ENCODE data around the gene AP1G2. TPM values are rescaled to one million over a fixed set of nuclear protein-coding genes. Genes with fewer than 3 reads are reported as not detected.
A peak's percentile ranks its signal among the peaks of the same experiment; 100 is the strongest.

AP1G2 gene
- total RNA-seq, 1 experiment from 2014 or later: 26.0 TPM

DNA sequence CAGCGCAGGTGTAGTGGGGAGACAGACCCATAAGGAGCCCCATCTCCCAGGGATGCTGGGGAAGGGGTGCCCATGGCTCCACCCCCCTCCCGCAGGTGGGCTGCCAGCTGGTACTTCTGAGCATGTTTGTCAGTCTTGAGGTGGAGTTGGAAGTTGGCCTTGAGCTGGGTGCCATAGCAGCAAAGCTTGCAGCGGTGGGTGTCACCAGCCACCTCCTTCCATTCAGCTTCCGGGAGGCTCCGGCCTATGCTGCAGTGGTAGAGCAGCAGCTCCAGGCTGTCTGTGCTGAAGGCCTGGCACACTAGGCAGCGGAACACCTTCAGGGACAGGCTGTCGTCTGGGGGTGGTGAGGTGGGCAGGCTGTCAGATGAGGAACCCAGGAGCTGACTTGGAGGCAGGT lies 34.9 kb downstream of the AP1G2 start:
- no peaks in the 10 kb centered on the region for H3K36me3 ChIP-seq (ENCODE audit: insufficient read depth, low read length, poor library complexity, severe bottlenecking)
- ChIA-PET CTCF (no interaction called here), POLR2A (ENCODE audit: low non-redundant PET) (no interaction called here)
- H3K4me1 ChIP-seq (ENCODE audit: insufficient read depth, low read length, poor library complexity, severe bottlenecking): peaks cover 19% of the 10 kb centered on the region
- no peak for TF ChIP-seq EZH2 (IDR thresholded peaks at IDR 0.05; ENCODE audit: borderline replicate concordance, low read depth, low read length, poor library complexity, severe bottlenecking)
- TF ChIP-seq, protein P1, sequence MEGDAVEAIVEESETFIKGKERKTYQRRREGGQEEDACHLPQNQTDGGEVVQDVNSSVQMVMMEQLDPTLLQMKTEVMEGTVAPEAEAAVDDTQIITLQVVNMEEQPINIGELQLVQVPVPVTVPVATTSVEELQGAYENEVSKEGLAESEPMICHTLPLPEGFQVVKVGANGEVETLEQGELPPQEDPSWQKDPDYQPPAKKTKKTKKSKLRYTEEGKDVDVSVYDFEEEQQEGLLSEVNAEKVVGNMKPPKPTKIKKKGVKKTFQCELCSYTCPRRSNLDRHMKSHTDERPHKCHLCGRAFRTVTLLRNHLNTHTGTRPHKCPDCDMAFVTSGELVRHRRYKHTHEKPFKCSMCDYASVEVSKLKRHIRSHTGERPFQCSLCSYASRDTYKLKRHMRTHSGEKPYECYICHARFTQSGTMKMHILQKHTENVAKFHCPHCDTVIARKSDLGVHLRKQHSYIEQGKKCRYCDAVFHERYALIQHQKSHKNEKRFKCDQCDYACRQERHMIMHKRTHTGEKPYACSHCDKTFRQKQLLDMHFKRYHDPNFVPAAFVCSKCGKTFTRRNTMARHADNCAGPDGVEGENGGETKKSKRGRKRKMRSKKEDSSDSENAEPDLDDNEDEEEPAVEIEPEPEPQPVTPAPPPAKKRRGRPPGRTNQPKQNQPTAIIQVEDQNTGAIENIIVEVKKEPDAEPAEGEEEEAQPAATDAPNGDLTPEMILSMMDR (conservative IDR thresholded peaks at IDR 0.05; ENCODE audit: low read depth, low read length): no peak
- no TSS peak for BruUV-seq (replicated peaks)
- intact Hi-C loops (cut with micrococcal nuclease; ENCODE audit: unreplicated experiment): no loop called here
- H3K9me3 ChIP-seq (ENCODE audit: low read depth, low read length, poor library complexity, severe bottlenecking): no peaks in the 10 kb centered on the region
- H3K27ac ChIP-seq (ENCODE audit: low read depth, low read length, poor library complexity, severe bottlenecking): no peak overlapping the region
- no peak for DNase-seq (ENCODE audit: low spot score)
- no peaks in the 10 kb centered on the region for H3K27me3 ChIP-seq (replicated peaks; ENCODE audit: insufficient read depth, low read depth, low read length, poor library complexity)
- H3K4me3 ChIP-seq (ENCODE audit: low read depth, low read length, poor library complexity, severe bottlenecking): no peak overlapping the region

DNA sequence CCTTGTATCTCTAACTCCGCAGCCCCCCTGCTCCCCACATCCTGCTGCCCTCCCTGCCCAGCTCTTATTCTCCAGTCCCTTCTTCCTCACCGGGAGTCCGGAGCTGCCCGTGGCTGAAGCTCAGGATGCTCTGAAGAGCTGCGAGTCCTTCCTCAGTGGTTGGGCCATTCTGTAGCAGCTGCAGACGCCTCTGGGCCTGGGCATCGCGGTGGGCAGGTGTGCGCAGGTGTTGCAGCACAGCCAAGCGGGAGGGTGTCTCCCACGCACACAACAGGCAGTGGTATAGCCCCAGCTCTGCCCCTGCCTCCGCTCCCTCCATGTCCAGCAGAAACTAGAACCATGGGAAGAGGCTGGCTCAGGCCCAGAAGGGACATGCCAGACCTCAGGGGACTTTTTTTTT lies 36.2 kb downstream of the AP1G2 start:
- no peaks in the 10 kb centered on the region for H3K36me3 ChIP-seq (ENCODE audit: insufficient read depth, low read length, poor library complexity, severe bottlenecking)
- no peak overlapping the region for H3K4me3 ChIP-seq (ENCODE audit: low read depth, low read length, poor library complexity, severe bottlenecking)
- POLR2A ChIA-PET (ENCODE audit: low non-redundant PET): no interaction called here
- H3K4me1 ChIP-seq (ENCODE audit: insufficient read depth, low read length, poor library complexity, severe bottlenecking): peaks cover 14% of the 10 kb centered on the region
- intact Hi-C loops (cut with micrococcal nuclease; ENCODE audit: unreplicated experiment): no loop called here
- H3K27me3 ChIP-seq (replicated peaks; ENCODE audit: insufficient read depth, low read depth, low read length, poor library complexity): no peaks in the 10 kb centered on the region
- CTCF ChIA-PET: no interaction called here
- no TSS peak for BruUV-seq (replicated peaks)
- no peak overlapping the region for H3K27ac ChIP-seq (ENCODE audit: low read depth, low read length, poor library complexity, severe bottlenecking)
- no peaks in the 10 kb centered on the region for H3K9me3 ChIP-seq (ENCODE audit: low read depth, low read length, poor library complexity, severe bottlenecking)
- TF ChIP-seq, protein P1 (conservative IDR thresholded peaks at IDR 0.05; ENCODE audit: low read depth, low read length): no peak
- TF ChIP-seq EZH2 (IDR thresholded peaks at IDR 0.05; ENCODE audit: borderline replicate concordance, low read depth, low read length, poor library complexity, severe bottlenecking): no peak
- DNase-seq (ENCODE audit: low spot score): no peak

DNA sequence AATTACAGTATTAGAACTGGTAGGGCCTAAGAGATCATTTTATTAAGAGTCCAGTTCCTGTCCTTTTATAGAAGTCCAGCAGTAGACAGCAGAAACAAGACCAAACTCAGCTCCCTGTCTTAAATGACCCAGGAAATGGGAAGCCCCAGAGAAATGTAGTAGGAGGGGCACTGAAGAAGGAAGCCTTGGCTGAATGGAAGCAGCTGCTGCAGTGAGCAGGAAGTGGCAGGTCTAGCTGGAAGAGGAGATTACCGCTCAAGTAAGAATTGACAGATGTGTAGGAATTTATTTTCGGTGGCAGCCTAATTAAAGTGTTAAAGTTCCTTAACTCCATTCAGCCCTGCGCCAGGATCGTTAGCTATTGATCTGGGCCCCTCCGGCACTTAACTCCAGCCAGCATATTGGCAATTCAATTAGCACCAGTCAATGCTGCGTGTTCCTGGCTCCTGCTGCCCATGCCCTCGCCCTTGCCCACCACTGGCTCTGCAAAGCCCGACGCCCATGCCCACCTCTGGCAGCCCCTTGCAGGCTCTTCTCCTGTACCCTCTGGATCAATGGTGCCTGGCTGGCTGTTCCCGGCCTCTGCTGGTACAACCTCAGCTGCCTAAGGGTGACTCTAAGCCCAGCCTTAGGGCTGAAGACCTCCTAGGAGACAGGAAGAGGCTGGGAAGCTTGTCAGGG lies 37.1 kb downstream of the AP1G2 start:
- Histone ChIP-seq H3K27me3 (replicated peaks; ENCODE audit: insufficient read depth, low read depth, low read length, poor library complexity) (no peaks in the 10 kb centered on the region), H3K4me3 (ENCODE audit: low read depth, low read length, poor library complexity, severe bottlenecking) (no peak overlapping the region), H3K36me3 (ENCODE audit: insufficient read depth, low read length, poor library complexity, severe bottlenecking) (no peaks in the 10 kb centered on the region), H3K27ac (ENCODE audit: low read depth, low read length, poor library complexity, severe bottlenecking) (no peak overlapping the region), H3K9me3 (ENCODE audit: low read depth, low read length, poor library complexity, severe bottlenecking) (no peaks in the 10 kb centered on the region), H3K4me1 (ENCODE audit: insufficient read depth, low read length, poor library complexity, severe bottlenecking) (peaks cover 14% of the 10 kb centered on the region)
- DNase-seq (ENCODE audit: low spot score): peak; percentile 27
- intact Hi-C loops (cut with micrococcal nuclease; ENCODE audit: unreplicated experiment): no loop called here
- TF ChIP-seq, protein P1 (conservative IDR thresholded peaks at IDR 0.05; ENCODE audit: low read depth, low read length): no peak
- TF ChIP-seq EZH2 (IDR thresholded peaks at IDR 0.05; ENCODE audit: borderline replicate concordance, low read depth, low read length, poor library complexity, severe bottlenecking): no peak
- POLR2A ChIA-PET (ENCODE audit: low non-redundant PET): no interaction called here
- CTCF ChIA-PET: no interaction called here
- BruUV-seq (replicated peaks): no TSS peak

Data from A673 (cell line).